GM18498 (cell line): ENCODE data around the gene SNX9.
"Not testable (repeated sequence)": the region's sequence is repeated elsewhere in the genome, so short reads cannot be mapped to it uniquely, and the experiment has no call there.

Experiments
- ATAC-seq: cut with Tn5 transposase; IDR thresholded peaks from one replicate; pipeline ENCODE4 v1.9.1; 2021; ENCODE audit warnings: mild to moderate bottlenecking, moderate library complexity; ENCODE audit not compliant: unreplicated experiment

The SNX9 gene

DNA sequence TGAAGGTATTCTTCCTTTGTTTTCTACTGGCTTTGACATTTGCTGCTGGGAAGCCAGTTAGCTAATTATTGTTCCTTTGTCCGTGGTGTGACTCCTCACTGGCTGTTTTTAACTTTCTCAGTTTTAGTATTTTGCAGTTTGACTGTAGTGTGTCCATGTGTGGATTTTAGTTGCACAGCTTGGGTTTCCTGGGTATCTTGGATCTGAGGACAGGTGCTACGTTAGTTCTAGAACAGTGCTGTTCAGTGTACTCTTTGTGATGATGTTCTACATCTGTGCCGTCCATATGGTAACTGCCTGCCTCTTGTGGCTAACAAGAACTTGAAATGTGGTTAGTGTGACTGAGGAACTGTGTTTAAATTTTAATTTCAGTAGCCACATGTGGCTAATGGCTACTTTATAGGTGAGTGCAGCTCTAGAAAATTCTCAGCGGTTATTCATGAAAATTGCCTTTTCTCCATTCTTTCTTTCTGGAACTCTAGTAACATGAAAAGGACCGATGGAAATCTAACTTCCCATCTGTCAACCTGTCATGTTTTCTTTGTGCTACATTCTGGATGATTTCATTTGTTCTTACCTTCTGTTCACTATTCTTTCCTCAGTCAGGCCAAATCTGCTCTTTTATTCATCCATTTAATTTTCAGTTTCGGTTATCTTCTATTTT lies 7.4 kb downstream of the SNX9 start:
- ATAC-seq, result peak; percentile 90

- no peak for ATAC-seq
These were observed 7.9 kb downstream of the SNX9 start for GRCh38 chr6:157831018-157831369.

- ATAC-seq, result no peak
These were observed 8.6 kb downstream of the SNX9 start for GRCh38 chr6:157831424-157832249.

- no peak for ATAC-seq
These were observed 9.4 kb downstream of the SNX9 start for GRCh38 chr6:157832250-157832967.

DNA sequence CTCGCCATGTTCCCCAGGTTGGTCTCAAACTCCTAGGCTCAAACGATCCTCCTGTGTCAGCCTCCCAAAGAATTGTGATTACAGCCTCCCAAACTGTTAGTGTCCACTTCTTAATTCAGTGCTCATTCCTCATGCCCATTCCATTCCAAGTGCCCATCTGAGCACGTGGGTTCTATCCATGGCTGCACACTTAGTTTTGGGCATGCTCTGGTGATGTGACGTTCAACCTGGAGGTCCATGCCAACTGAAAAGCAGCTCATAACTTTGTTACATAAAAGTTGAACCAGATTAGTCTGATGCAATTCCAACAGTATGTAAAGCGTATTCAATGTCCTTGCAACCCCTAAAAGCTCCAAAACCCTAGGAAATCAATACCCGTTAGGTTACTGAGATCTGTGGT lies 11.5 kb downstream of the SNX9 start:
- ATAC-seq, result no peak

DNA sequence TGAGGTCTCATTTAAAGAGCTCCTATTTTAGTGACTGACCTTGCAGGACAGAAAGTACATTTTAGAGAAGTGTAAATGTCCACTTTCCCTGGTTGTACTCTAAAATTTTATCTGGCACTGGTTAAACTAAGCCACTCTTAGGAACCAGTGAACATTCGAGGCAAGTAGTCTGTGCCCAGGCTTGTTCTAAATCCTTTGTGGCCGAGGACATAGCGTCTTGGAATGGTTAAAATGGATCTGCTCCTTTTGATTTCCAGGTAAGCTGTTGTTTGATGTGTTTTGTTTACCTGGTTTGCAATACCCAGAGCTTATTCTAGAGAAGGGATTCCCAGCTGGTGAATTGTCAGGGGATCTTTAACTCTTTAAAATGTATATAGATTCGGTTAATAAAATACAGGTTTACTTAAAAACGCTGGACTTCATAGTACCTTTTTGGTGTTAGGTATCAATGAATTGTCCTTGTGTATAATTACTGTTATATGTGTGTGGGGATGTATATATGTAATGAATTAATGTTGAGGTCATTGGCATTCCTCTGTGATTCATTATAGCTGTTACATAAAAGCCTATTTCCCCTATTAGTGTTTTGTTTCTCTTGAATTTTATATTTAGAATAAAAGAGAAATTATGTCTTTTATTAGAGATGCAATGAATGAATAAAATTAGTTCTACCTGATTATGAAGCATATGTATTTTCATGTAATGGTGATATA lies 15.8 kb downstream of the SNX9 start:
- no peak for ATAC-seq

DNA sequence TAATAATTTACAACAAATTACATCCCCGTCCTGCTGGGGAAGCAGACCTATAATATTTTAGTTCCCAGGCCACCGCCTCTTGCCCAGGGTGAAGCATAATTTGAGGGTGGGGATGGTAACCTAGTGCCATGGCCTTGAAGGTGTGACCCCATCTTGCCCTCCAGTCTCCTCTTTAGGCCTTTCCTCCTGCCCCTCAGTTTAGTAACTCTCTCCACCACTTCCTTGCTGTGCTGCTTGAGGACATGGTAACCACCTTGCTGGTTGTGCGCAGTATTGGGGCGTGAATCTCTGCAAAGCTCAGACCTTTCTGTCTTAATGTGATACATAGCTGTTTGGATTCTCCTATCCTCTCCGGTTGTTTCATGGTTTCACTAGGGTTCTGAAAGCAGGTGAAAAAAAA lies 16.6 kb downstream of the SNX9 start:
- ATAC-seq, result no peak

GRCh38 chr6:157840261-157840660 lies 17.2 kb downstream of the SNX9 start:
- no peak for ATAC-seq

DNA sequence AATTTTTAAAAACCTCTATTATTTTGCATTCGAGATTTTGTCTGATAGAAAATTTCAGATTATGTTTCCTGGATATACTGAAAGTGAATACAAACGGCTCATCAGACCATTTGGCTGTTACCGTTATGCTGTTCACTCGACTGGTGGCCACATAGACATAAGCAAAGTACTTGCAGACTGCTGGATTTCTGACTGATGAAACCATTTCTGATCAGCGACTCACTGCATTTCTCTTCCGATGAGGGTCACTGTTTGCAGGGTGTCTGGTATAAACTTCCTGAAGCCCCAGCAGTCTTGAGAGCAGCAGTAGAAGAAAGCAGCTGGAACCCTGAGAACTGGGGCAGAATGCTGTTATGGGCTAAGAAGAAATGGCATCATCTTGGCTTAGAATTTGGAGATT lies 17.7 kb downstream of the SNX9 start:
- ATAC-seq, result no peak

- peak; percentile 89 for ATAC-seq
These were observed 18.3 kb downstream of the SNX9 start for GRCh38 chr6:157841211-157841840.

DNA sequence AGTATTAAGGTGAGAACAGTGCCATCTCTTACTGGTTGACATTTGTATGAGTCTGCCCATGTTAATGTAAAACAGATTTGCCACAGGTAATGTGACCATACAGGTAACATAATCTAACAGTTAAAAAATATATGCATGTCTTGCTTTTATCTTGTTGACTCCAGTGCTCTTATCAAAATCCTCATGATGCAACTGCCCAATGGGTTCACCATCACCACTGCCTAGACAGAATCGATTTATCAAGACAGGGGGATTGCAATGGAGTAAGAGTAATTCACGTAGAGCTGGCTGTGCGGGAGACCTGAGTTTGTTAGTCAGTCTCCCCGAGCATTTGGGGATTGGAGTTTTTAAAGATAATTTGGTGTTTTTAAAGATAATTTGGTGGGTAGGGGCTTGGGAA lies 19.2 kb downstream of the SNX9 start:
- ATAC-seq, result no peak

DNA sequence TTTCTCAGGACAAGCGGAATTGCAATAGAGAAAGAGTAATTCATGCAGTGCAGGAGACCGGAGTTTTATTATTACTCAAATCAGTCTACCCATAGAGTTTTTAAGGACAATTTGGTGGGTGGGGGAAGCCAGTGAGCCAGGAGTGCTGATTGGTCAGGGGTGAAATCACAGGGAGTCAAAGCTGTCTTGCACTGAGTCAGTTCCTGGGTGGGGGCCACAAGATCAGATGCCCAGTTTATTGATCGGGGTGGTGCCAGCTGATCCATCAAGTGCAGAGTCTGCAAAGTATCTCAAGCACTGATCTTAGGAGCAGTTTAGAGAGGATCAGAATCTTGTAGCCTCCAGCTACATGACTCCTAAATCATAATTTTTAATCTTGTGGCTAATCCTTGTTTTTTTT lies 21.1 kb downstream of the SNX9 start:
- not testable (repeated sequence) for ATAC-seq

GRCh38 chr6:157845493-157846259 lies 22.6 kb downstream of the SNX9 start:
- ATAC-seq, result no peak

DNA sequence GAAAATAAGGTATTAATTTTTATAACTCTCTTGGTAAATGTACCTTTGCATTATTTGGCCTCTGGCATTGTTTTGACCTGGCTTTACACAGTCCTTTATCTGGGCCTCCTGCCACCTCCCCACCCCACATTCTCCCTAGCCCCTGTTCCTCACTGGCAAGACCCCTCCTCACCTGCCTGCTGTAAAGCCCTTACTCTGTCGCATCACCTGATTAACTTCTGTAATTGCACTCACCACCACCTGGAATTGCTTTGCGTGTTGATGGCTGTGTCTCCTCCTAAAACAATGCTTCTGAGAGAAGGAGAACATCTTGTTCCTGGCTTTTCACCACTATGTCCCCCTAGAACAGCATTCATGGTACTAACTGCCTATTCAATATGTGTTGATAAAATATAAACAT lies 24.8 kb downstream of the SNX9 start:
- ATAC-seq, result no peak

GRCh38 chr6:157848693-157849092 lies 25.6 kb downstream of the SNX9 start:
- ATAC-seq, result no peak

- no peak for ATAC-seq
These were observed 26.4 kb downstream of the SNX9 start for GRCh38 chr6:157849288-157850017.

DNA sequence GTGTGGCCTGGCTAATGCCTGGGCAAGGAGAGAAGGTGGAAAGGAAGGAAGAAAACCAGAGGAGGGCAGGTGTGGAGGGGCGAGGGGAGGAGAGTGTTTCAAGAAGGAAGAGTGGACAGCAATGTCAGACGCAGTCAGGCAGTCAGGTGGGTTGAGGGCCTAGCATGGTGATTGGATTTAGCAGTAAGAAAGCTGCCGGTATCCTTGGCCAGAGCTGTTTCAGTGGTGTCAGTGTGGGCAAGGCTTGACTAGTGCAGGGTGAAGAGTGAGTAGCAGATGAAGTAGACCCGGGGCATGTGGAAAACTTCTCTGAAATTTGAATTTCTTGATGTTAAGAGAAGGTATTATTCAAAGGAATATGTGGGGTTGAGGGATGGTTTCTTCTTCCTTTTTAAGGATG lies 27.0 kb downstream of the SNX9 start:
- no peak for ATAC-seq

- no peak for ATAC-seq
These were observed 30.2 kb downstream of the SNX9 start for GRCh38 chr6:157853018-157853805.
